Measurements from ENCODE around the gene LYPD3.

- TF ChIP-seq ZFX (IDR thresholded peaks at IDR 0.05) (no peak), CTCF (conservative IDR thresholded peaks at IDR 0.05) (no peak)
Measured at GRCh38 chr19:43489310-43489709, 23.9 kb upstream of the LYPD3 start.

Data from C4-2B (cell line).